Renal pelvis (tissue), 4 donors: ENCODE data around the gene DCAF17. TPM values are rescaled to one million over a fixed set of nuclear protein-coding genes. Genes with fewer than 3 reads are reported as not detected.
"Not testable (repeated sequence)": the region's sequence is repeated elsewhere in the genome, so short reads cannot be mapped to it uniquely, and the experiment has no call there.

Experiments used
- DNase-seq: peaks from one replicate; pipeline ENCODE4 v3.0.0-alpha.2; 2013
- polyA plus RNA-seq, 3 donors: library from polyadenylated mRNA; unstranded; fragments of 120-200 nt; gene quantifications; one replicate each; pipeline ENCODE4 v1.2.1, GENCODE V29; 2013; ENCODE audit not compliant: insufficient read length in 3 of 3

The DCAF17 gene
- polyA plus RNA-seq, 3 donors: 20.1 to 34.5 (median 34.0) TPM

DNA sequence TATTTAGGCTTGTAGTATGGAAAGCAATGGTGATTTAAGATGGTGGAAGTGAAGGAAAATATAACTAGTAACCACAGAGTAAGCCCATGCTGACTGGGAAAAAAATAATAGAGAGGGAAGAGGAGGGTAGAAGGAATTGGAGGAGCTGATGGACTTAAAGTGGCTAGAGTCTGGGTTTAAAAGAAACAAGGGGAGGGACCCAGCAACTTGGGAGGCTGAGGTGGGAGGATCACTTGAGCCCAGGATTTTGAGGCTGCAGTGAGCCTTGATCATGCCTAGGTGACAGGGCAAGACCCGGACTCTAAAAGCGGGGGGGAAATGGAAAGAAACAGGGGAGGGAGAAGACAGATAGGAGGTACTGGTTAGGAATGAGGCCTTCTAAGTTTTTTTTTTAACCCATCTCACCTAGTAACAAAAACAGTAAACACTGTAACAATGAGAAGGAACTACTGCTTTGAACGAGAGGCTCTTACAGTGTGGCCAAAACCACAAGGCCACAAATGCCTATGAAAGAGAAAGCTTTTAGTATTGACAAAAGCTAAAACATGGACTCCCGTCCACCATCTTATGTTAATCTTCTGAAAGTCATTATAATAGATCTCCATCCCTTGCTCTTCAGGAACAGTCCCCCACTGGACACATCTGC lies 26.9 kb upstream of the DCAF17 start:
- DNase-seq: no peak

DNA sequence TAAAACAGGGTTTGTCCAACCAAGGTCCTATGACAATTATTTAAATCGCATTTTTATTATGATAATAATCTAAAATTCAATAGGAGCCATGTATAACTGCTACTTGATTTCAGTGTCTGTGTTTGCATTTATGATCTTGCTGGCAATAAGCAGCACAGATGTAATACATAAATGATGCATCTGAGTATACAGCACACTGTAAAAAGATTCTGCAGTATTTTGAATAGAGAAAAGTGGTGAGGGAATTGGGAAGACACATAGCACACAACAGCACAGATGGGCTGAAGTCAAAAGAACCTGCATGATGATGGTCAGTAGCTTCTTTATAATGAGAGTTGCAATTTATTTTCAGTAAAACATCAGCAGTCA lies 26.4 kb upstream of the DCAF17 start:
- DNase-seq: no peak

DNA sequence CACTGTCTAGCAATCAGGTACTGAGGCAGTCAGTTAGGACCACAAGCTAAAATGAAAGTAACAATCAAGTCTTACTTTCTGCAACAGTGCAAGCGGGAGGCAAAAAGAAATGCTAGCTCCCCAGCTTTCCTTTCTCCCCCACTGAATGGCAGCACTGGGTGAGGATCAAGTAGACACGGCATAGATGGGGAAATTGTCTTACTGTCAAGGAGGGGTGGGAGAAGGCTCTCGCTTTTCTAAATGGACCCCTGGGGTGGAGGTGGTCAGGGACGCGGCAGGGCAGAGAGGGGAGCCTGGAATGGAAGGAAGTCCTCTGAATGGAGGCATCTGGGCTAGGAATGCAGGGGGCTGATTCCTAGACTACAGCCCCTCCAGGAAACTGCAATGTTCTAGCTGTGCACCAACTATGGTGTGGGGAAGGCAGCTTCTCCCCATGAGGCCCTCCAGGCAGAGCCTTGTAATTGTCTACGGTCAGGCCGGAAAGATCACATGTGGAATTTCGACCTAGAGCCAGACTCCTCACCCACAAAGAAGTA lies 24.5 kb upstream of the DCAF17 start:
- no peak for DNase-seq

DNA sequence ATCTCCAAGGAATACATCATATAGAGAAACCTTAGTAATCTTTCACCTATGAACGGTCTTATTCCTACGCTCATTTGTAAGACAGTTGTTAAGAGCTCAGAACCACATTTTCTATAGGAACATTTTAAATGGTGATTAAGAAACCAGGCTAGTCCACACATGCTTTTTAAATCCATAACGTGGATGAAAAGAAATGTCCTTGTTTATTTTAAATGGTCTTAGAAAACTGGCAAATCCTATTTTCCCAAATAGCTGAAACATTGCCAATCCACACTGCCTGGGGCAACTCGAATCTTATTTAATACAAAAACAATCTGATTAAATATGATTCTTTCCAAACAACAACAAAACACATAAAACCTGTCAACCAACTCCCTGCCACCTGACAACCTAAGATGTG lies 23.9 kb upstream of the DCAF17 start:
- DNase-seq: no peak

DNA sequence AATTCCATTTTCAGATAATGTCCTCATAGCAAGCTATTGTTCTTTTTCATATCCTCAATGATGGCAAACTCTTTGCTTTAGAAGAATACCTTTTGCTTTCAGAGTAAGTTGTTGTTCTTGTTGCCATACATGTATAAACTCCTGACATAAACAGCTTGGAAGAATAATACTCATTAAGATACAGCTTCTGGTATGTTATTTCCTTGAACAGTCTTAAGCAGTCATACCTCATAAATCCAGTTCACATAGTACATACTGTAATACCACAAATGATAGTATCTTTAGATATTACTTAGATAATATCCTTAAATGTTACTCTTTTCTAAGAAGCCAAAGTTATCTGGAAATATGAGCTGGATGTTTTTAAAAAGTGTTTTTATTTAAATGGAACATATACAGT lies 23.4 kb upstream of the DCAF17 start:
- DNase-seq: no peak

DNA sequence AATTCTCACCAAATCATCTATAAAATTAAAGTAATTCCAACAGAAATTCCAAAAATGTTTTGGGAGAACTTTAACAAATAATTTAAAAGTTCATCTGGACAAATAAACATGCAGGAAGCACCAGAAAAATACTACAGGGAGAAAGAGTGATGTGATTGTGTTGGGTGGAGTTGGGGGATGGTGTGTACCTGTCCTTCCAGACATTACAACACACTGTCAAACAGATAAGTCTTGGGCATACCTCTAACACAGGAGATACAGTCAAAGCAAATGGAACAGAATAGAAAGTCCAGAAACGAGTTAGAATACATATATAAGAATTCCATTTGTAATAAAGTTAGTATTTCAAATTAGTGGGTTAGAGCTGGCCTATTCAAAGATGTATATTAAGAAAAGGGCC lies 22.8 kb upstream of the DCAF17 start:
- DNase-seq: no peak

DNA sequence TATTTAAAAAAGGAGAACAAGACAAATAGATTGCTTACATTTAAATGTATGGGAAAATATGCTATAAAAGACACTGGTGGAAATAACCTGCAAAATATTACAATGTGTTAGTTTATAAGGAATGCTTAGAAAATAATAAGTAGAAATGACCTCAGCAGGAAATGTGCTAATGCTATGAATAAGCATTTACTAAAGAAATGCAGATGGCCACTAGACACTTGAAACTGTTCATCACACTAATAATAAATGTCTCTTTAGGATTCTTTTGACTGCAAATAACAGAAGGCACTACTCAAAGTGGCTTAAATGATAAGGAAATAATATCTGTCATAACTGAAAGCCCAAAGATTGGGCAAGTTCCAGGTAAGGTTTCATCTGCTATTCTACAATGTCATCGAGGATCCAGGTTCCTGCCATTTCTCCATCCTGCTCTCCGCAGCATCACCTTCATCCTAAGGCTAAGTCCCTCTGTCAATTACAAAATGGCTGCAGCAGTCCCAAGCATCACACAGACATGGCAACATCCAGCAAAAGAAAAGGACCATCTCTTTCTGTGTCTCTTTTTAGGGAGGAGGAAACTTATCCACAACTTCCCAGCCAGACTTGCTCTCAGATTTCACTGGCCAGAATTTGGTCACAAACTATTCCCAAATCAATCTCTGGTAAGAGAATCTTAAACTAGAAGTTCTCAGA lies 22.1 kb upstream of the DCAF17 start:
- DNase-seq: no peak

DNA sequence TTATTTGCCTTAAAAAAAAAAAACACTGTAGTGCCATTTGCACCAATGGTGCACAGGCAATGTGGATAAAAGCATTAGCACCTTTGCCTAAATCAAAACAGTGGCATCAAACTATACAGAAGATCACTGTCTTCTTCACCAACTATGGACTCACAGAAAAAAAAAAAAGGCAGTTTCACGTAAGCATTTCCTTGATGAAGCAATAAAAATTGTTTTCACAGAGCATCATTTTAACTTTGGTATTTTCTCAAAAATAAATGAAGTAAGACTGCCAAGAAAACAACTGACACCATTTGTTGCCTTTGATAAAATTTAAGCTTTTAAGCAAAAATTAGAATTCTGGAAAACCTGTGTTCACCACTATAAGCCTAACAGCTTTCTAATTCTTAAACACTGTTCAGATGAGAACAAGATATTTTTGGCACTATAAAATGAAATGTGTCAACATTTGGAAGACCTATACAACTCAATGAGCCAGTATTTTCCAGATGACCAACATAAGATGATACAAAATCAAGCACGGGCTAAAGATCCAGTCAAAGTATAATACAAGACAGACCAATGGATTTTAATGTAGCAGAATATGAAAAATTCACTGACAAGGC lies 21.4 kb upstream of the DCAF17 start:
- DNase-seq: no peak

DNA sequence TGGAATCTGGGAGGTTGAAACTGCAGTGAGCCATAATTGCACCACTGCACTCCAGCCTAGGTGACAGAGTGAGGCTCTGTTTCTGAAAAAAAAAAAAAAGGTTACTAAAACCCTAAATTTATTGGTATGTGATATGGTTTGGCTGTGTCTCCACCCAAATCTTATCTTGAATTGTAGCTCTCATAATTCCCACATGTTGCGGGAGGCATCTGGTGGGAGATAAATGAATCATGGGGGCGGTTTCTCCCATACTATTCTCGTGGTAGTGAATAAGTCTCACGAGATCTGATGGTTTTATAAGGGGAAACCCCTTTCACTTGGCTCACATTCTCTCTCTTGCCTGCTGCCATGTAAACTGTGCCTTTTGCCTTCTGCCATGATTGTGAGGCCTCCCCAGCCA lies 19.4 kb upstream of the DCAF17 start:
- DNase-seq: not testable (repeated sequence)

DNA sequence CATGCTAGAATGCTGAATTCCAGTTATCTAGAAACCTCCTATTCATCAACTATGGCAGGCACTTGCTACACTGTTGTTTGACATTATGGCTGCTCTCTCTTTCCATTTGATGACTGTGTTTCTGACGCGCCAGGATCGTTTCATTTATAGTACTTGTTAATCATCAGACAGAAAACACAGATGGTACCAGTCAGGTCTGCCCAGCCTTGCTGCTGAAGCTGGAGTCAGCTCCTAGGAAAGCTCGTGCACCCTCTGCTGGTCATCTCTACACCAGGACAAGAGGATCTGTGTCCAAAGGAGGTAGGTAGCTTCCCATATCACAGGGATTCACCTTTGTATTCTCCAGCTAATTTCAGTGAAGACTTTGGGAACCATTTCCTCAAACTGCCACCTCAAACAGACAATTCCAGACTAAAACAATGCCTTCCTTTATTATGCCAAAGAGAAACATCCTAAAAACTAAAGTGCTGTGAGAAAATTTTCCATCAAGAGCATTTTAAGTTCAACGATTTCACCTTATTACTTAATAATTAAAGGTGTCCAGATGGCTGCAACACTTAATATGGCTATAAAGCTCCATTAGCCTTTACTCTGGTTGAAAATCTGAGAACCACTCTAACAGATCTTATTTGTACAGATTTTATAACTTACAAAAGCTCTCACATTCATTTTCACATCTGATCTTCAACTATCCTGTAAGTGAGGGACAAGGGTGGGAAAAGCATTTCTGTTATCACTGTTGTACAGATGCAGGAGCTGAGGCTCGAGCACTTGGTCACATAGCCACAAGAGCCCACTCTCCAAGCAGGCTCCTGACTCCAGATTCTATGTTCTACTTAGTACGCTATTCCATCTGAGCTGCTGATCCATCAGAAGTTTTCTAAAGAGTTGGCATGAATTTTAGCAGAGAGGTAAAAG lies 17.8 kb upstream of the DCAF17 start:
- peak; percentile 90 for DNase-seq

DNA sequence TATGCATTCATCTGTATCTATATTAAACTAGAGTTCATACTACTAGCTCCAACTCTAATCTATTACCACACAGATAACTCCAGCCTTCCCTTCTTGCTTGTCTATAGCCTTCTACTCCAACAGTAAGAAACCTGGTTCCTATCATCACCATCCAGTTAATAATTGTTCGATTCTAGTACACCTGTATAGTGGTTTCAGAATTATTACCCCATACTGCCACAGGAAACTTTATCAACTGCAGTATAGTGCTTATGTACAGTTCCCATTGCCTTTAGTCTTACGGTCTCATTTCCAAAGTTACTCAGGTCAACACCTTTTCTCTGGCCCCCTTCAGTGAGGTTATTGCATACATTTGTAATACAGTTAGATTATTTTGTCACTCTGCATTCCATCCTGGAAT lies 14.7 kb upstream of the DCAF17 start:
- no peak for DNase-seq

DNA sequence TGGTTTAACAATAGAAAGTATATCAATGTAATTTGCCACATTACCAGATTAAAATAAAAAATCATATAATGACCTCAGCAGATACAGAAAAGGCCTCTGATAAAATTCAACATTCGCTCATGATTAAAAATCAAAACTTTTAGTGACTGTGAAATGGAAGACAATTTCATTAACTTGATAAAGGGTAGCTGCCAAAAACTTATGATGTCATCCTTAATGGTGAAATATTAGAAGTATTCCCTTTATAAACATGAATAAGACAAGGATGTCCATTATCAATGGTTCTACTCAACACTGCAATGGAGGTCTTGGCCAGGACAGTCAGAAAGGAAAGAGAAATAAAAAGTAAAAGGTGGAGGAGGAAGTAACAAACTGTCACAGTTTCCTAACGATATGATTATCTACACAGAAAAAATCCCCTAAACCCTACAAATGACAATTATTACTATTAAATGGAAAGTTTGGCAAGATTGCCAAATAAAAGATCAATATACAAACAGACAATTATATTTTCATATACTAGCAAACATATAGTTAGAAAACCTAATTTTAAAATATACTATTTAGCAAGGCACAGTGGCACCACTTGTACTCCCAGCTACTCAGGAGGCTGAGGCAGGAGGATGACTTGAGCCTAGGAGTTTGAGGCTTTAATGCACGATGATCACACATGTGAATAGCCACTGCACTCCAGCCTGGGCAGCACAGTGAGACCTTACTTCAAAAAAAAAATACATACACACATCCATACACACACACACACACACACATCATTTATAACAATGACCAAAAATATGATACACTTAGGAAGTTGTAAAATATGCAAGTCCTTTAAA lies 13.1 kb upstream of the DCAF17 start:
- DNase-seq: no peak

DNA sequence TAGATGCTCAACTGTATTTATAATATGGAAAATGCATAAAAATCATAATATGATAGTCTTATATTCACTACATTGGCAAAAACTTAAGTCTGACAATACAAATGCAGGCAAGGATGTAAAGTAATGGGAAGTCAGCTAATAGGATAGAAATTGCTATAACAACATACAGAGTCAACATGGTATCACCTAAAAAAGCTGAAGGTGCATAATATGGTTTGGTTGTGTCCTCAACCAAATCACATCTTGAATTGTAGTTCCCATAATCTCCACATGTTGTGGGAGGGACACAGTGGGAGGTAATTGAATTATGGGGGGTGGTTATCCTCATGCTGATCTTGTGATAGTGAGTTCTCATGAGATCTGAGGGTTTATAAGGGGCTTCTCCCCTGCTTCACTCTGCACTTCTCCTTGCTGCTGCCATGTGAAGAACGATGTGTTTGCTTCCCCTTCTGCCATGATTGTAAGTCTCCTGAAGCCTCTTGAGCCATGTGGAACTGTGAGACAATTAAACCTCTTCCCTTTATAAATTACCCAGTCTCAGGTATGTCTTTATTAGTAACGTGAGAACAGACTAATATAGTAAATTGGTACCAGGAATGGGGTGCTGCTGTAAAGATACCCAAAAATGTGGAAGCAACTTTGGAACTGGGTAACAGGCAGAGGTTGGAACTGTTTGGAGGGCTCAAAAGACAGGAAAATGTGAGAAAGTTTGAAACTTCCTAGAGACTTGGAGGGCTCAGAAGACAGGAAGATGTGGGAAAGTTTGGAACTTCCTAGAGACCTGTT lies 11.1 kb upstream of the DCAF17 start:
- DNase-seq: not testable (repeated sequence)

DNA sequence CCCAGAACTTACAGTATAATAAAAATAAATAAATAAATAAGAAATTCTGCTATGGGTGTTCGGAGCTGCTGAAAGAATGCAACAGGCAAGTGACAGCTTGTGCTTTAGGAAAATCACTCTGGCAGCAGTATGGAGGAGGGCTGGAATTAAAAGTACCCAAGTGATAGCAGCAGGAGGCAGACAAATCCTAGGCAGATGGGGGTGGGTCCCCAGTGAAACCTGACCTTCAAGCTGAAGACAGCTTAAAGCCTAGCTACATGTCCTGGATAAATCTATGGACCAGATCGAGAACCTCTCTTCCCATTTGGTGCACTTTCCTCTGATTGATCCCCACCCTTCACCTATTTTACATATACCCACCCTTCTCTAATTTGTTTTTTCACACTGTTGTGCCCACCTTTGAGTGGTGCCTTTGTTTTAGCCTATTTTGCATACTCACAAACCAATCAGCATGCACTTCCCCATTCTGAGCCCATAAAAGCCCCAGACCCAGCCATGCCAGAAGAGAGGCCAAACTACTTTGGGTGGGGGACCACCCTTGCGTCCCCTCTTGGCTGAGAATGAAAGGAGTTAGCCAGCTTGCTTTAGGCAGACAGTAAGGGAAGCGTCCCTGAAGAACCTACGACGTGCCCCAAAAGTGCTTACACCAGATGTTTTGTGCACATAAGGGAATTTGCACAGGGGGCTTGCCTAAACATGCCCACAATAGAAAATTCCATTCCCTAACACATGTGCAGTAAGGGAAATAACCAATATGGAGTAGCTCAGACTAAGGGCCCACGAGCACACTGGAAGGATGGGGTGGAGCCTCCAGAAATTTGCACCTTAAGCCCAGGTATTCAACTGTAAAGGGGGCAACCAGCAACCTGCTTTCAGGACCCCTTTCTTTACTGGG lies 3.3 kb upstream of the DCAF17 start:
- no peak for DNase-seq

DNA sequence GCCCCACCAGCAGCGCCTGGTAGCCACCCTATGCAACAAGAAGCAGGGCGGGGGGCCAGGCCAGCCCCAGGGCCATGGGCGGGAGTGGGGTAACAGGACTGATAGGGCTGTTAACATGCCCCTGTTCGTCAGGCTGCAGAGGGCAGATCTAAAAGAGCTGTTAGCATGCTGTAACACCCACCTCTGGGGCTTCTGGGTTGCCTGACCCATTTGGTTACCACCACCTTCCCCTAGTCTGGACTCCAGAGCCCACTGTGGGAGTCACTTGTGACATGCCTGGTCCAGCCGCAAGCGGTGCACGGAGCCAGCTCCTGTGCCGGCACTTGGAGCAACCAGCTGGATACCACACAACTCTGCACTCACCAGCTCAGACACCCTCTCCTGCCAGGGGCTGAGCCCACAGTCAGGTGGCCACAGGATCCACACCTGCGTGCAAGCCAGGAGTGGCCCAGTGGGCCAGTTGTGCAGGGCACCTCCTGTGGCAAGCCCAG lies 2.3 kb upstream of the DCAF17 start:
- DNase-seq: no peak

DNA sequence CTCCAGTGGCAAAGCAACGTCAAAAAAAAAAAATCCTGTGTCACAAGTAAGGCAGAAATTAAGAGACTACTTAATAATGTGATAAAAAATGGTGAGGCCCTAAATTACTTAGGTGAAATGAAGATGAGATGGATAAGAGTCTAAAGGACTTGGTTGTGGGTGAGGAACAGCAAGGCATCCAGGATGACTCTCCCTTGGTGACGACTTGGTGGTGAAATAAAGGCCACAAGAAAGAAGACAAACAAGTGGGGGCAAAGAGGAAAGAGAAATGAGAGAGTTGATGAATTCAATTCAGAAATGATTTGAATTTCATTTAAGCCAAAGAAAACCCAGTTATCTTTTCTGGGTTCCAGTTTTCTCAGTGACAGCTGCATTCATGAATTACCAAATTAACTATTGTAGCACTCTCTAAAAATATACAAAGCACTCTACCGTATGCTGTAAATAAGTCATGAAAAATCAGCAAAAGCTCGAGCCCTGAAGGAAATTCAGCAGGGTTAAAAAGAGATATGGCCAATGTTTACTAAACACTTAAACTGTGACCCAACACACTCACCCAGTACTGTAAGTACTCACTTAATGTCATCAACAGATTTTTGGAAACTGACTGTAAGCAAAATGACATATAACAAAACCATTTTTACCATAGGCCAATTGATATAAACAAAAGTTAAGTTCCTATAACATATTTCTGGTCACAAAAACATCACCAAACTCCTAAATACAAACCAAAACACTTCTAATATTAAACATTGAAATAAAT lies 1.6 kb upstream of the DCAF17 start:
- DNase-seq: no peak

DNA sequence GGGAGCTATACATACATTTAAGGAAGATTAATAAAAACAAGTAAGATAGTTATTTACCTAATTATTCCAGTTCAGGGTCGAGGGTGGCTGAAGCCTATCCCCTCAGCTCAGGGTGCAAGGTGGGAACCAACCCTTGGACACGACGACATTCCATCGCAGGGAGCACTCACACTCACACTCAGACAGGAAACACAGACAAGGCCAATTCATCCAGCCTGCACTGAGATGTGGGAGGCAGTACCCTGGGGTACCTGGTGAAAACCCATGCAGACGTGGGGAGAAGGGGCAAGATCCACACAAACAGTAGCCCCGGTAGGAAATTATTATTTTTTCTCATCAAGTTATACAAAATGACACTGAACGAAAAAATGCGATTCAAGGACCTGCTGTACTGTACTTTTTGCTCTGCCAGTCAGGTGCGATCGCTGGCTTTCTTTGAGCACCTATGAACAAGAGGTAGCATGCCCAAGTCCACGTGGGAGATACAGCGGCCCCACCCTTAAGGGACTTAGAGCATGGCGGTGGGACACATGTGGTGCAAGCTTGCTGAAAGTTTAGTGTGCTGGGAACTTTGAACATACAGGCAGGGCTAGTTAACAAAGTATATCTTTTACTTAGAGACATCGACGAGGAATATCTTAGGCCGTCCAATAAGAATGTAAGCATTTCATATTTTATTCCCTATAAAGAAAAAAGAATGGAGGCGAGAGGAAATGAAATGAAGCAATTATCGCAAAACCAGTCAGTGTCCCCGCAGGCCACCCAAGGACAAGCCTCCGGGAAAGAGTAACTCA lies 860 bp upstream of the DCAF17 start:
- peak; percentile 35 for DNase-seq

DNA sequence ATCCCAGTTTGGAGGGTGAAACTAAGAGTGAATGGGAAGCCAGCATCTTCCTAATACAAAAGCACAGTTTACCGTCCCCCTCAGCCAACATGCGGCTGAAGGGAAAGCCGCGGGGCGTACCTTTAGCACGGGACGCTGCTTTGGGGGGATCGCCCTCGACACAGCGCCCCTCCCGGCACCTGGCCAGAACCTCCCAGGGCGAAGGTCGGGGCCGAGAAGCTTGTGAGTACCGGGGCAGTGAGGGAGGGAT lies 338 bp upstream of the DCAF17 start, which contains the start of gene METTL8:
Gene METTL8 (minus strand): TSS at position 228 of the 250 bp plus-strand sequence. CDS start 41,805 bp downstream, outside the sequence.
- no peak for DNase-seq
